Renal cortex interstitium (tissue), 11 donors: ENCODE data around the gene TARBP1. TPM values are rescaled to one million over a fixed set of nuclear protein-coding genes. Genes with fewer than 3 reads are reported as not detected.

Experiments
- DNase-seq, 11 donors: peaks; one replicate each; pipeline ENCODE4 v3.0.0-alpha.2; 2013; ENCODE audit warnings: low read depth in 9 of 11, low spot score in 4 of 11; ENCODE audit errors: extremely low read depth in 1 of 11
- polyA plus RNA-seq, 3 donors: library from polyadenylated mRNA; unstranded; fragments of 120-200 nt; gene quantifications; one replicate each; pipeline ENCODE4 v1.2.1, GENCODE V29; 2013; ENCODE audit not compliant: insufficient read length in 3 of 3

TARBP1 gene
- polyA plus RNA-seq, 3 donors: 45.9 to 94.9 (median 60.7) TPM

GRCh38 chr1:234490793-234491479 lies 12.0 kb upstream of the TARBP1 start:
- no peak for DNase-seq

DNA sequence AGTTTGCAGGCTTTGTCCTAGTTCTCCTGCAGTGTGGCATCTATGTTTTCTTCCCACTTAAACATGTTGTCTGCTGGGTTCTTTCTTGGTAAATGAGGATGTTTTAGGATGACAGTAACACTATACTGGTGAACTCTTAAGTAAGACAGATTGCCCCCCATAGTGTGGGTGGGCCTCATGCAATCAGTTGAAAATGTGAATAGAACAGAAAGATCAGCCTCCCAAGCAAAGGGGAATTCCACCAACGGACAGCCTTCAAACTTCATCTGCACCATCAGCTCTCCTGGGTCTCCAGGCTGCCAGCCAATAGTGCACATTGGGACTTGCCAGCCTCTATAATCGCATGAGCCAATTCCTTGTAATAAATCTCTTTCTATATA lies 10.7 kb upstream of the TARBP1 start:
- no peak for DNase-seq

- DNase-seq: no peak
These were observed 10.2 kb upstream of the TARBP1 start for GRCh38 chr1:234489007-234489697.

- DNase-seq: no peak
These were observed 9.4 kb upstream of the TARBP1 start for GRCh38 chr1:234488054-234489006.

DNA sequence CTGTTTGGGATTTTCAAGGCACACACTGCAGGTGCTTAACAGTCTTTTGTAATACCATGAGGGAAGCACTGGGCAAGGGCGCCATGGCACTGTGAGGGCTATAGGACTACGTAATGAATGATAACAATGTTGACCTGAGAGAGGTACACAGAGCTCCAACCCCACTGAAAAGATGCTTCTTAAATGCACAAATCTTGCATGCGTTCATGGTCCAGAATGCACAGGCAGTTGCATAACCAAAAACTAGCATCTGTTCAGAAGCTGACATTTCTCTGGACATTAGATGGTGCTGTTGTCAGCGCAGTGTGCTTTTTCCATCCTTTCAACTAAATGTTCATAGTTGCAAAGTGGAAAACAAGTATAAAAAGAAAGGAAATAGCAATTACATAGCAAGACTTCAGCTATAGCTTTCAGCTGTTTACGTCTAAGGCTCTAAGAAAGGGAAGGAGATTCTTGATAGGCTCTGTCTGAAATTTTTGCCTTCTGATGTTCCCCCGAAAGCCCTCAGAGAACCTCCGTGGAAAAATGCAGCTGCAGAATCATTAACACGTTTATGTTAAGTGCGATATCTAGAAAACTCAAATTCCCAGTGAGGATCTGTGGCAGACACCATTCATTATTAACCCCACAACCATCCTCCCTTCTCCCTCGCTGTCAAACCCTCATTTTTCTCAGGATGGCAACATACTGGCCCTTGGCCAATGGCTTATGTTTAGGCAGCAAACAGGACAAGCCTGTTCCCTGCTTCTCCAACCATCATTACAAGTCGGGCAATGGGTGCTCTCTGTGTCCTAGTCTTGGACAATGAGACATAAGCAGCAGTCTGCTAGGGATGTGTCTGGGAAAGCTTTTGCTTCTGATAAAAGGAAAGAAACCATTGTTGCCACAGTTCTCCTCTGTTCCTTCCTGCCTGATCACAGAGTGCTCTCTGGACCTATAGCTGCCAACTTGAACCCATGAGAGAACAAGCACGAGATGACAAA lies 8.2 kb upstream of the TARBP1 start:
- peak in 4 of 11 donors; percentile 48 to 75 (median 58) for DNase-seq

DNA sequence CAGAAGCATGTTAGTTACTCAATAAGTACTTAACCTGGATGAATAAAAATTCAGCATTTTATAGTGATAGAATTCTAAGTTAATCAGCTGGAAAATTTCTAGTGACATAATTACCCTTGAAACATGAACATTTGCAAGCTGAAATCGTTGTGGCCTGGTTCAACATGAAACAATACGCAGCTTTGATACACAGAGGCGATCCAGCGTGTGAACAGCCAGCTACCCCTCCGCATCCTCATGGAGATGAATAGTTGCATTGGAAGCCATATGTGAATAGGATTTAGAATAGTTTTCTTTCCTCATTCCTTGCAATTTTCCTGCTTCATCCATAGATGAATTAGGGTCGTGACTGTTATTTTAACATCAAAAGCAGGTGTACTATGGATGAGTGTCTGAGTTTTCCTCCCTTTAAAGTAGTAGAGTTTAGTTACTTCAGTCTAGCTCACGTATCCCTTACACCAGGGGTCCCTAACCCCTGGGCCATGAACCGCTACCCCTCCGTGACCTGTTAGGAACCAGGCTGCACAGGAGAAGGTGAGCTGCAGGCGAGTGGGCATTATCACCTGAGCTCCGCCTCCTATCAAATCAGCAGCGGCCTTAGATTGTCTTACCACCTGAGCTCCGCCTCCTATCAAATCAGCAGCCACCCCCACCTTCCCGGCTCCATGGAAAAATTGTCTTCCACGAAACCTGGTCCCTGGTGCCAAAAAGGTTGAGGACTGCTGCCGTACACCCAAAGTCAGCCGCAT lies 6.2 kb upstream of the TARBP1 start:
- DNase-seq: no peak

- DNase-seq: no peak
These were observed 5.2 kb upstream of the TARBP1 start for GRCh38 chr1:234484218-234484617.

DNA sequence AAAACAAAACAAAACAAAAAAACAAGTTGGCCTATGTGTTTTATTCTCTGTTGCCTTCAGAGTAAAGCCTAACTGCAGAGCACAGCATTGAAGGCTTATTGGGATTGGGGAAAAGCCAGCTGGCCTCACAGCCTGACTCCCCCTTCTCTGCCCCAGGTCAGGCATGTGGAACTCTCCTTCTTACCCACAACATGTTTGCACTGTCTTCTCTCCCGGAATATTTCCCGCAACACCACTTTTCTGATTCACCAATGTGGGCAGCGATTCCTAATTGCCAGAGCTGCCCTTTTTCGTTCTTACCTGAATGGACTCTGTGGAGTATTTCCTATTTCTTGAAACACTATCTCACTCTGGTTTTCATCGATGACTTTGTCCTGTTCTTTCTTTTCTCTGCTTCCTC lies 2.8 kb upstream of the TARBP1 start:
- DNase-seq: no peak

GRCh38 chr1:234479866-234480265 lies 887 bp upstream of the TARBP1 start:
- no peak for DNase-seq

GRCh38 chr1:234479310-234479559 lies 256 bp upstream of the TARBP1 start:
- DNase-seq: no peak

GRCh38 chr1:234478152-234478480 lies 863 bp downstream of the TARBP1 start:
- DNase-seq: peak in 2 of 11 donors; percentile 19 to 36

- DNase-seq: no peak
These were observed 1.4 kb downstream of the TARBP1 start for GRCh38 chr1:234477386-234478151.

DNA sequence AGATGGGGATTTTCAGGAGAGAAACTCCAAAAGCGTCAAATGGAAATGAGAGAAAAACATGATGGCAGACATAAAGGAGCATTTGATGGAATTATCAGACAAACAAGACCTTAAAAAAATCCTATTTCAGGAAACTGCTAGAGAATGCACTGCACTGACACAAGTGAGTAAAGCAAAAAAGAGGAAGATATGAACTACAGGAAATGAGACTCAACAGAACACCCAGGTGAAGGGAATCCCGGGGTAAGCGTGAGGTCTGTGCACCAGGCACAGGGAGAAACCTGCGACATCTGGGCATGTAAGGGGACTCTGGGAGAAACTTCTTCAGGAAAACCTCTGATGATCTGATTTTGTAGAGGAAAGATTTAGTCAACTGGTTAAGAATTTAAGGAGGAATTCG lies 2.8 kb downstream of the TARBP1 start:
- no peak for DNase-seq

DNA sequence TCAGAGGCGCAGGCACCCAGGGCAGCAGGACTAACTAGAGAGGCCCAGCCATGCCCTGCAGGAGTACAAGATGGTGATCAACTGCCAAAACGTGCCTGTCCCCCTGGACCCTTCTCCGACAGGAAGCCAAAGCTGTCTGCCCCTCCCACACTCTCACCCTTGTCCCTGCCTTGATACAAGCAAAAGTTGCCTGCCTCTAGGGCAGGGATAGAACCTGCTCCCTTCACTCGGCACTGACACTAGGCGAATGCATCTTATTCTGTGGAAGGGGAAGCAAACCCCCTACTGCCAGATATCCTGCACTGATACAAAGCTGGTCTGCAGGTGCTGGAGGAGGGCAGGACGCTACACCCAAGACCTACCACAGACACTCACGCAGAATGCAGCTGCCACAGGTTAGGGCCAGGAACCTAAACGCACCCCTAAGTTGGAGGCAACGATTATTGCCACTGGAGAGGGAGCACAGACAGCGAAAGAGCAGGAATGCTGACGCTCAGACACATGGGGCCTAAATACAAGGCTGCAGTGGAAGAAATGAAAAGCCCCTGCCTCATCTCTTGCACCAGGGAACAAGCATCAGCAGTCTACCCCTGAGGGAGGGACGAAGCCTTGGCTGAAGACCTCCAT lies 3.7 kb downstream of the TARBP1 start:
- no peak for DNase-seq

GRCh38 chr1:234474375-234474774 lies 4.6 kb downstream of the TARBP1 start:
- no peak for DNase-seq

DNA sequence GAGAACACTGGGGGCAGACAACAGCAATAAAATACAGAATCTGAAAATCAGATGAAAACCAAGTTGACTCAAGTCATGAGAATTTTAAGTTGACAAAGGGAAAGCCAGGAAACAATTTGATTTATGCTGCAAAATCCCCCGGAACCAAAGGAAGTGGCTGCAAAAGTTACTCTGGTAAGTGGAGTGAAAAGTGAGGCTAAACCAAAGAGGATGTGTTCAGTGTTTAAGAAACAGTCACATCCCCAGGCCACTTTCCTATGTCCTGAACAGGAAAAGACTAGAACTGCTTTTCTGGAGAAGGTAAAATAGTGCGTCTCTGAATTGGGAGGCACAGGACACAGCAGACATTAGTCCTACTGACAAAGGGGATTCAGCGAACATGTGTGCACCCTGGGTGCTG lies 5.9 kb downstream of the TARBP1 start:
- no peak for DNase-seq

DNA sequence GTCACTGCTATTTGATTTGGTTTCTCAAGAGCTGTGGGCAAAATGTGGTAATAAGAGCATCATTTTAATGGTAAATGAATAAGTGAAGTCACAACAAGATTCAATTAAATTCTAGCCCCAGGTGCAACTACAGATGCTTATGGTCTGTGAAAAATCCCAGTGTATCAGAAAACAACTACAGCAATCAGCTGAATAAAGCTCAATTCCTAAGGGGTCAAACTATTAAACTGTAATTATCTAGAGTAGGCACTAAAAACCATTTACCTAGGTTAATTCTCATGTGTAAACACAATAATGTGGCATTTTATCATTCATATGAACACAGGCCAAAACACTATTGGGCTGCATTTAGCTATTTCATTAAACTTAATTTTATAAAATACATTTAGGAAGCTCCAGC lies 9.6 kb downstream of the TARBP1 start:
- DNase-seq: no peak
